Activated CD4-positive, alpha-beta T cell treated with anti-CD3 and anti-CD28 coated beads, Interleukin-10, Interleukin-2, amounts not matched to agents 100 ng/mL and 50 ng/mL, durations not matched to agents 16 hours and 8 hours (primary cell): ENCODE results near the gene ANXA3.

Source experiments
- DNase-seq: peaks from one replicate; pipeline ENCODE4 v3.0.0-alpha.2; 2020

ANXA3 gene

DNA sequence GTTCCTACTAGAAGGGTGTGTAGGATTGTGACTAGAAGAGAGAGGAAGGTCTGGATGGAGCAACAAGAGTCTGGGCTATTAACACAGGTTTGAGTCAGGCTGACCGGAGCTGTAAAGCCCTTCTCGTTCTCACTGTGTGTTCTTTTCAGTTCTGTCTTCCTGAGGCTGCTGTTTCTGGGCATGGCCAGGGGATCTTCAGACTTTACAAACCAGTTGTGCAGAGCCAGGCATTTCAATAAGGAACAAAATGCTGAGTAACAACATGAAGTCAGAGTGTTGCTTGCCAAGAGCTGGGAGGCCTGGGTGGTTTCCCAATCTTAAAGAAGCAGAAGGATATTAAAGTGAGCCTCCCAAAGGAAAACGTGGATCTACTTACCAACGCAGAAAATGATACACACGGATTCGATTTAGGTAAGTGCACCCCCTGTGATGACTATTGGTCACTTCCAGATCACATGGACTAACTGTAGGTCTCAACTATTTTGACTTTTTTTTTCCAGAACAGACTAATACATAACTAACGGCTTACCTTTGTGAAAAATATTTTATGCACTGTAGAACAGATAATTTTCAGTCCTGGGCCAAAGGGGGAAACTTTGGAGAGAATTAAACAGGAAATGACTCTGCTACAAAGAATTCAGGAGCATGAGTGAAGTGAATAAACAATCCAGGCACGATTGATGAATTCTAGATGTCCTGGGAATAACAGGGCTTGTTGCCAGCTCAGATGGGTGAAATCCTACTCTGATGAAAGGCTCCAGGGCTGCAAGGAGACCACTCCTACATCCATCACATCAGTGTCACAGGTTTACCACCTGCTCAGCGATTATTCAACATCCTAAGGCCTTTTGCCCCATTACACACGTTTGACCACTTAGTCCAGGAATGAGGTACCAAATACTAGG is 94.5 kb downstream of the ANXA3 start:
- no peak for DNase-seq

DNA sequence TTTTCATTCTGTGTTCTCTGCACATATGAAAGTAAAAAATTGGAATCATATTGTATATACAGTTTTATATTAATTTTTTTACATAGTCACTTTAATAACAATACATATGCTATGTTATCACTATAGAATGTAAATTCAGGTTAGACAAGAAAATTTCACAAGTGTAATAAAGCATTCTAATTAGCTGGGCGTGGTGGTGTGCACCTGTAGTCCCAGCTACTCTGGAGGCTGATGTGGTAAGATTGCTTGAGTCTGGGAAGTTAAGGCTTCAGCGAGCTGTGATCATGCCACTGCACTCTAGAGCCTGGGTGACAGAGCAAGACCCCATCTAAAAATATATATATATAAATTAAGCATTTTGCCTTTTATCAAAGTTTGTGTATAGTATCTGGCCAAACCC is 95.7 kb downstream of the ANXA3 start:
- DNase-seq: no peak

DNA sequence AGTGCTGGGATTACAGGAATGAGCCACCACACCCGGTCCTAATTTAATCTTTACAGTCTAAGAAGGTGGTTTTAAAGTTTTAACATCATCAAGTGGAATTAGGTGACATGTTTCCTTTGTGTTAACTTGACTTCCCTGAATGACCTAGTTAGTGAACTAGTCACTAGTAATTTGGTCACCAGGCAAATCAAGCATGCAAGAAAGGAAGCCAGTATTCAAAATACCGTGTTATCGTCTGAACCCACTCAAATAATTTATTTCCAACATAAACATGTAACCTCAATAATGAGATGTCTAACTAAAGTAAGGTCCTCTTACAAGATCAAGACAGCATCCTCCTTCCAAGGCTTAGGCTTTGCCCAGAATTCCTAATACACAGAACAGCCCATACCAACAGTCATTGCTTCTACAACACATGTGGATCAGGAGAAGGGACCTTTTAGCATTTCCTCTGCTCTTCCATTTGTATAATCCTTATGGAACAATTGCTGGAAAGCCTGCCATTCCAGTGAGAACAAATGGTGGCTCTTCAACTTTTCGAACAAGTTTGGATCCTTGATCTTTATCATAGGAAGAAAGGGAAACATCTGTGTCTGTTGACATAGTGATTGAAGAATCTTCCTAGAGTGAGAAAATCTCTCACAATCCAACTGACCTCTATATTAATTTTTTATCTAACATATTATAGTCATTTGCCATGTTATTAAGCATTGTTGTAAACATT is 97.2 kb downstream of the ANXA3 start:
- DNase-seq: no peak

DNA sequence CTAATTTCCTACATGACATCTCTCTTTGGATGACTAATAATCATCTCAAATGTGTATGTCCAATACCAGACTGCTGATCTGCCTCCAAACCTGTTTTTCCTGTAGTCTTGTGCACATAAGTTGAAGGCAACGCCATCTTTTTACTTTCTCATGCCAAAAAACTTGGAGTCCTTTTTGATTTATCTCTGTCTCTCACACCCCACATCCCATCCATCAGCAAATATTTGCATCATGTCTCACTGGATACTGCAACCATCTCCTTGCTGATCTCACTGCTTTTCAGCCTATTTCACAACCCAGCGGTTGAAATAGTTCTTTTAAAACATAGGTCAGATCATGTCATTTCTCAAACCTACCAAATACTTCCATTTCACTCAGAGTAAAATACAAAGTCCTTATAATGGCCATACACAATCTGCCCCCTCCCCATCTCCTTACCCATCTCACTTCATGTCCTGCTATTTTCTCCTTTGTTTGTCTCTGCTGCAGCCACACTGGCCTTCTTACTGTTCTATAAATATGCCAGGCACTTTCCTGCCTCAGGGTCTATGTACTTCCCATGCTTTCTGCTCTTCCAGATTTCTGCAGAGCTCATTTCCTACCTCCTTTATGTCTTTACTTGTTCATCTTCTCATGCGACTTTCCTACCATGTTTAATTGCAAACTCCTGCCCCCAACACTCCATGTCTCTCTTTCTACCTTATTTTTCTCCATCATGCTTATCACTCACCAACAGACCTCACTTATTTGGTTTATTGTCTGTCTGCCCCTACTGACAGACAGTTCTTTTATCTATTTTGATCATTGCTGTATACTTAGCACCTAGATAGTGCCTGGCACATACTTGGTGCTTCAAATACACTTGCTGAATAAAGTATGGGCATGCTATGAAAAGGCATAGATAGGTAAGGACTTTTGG is 98.8 kb downstream of the ANXA3 start:
- DNase-seq: no peak

DNA sequence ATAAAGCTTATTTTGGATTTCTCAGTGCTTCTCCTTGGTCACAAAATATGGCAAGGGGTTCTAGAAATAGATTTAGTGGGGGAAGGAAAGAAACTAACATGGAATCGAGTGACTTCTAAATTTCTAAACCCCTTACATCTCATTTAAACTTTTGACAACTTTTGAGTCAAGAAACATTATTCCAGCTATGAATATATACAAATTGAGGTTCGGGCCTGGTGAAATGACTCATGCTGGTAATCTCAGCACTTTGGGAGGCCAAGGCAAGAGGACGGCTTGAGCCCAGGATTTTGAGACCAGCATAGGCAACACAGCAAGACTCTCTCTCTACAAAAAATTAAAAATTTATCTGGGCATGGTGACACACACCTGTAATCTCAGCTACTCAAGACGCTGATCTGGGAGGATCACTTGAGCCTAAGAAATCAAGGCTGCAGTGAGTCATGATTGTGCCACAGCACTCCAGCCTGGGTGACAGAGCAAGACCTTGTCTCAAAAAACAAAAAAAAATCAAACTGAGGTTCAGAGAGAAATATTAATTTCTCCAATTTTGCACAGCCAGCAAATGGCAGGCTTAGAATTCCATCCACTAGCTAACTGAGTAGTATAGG is 99.8 kb downstream of the ANXA3 start:
- peak; percentile 28 for DNase-seq

DNA sequence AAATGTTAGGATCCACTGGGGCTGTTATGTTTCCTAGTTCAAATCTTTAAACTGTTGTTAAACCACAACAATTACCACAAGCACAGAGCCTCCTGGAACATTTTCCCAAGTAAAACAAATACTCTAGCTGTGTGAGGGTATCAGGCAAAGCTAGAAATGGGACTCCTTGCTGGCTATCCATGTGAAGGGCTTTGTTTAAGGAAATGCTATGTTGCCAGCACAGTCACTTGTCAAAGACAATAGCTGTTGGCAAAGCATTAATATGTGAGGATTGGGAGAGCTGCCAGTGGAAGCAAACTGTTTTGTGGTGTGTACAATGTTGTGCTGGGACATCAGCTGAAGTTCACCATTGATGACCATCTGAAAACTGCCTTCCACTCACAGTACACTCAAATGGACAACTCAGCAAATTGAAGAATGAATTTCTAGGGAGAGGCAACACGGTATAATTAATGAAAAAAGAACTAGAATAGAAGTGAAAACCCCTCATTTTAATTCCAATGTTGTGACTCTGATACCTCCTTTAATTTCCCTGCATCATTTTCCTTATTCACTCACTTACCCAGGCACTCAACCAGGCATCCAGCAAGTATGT is 100.8 kb downstream of the ANXA3 start:
- no peak for DNase-seq

DNA sequence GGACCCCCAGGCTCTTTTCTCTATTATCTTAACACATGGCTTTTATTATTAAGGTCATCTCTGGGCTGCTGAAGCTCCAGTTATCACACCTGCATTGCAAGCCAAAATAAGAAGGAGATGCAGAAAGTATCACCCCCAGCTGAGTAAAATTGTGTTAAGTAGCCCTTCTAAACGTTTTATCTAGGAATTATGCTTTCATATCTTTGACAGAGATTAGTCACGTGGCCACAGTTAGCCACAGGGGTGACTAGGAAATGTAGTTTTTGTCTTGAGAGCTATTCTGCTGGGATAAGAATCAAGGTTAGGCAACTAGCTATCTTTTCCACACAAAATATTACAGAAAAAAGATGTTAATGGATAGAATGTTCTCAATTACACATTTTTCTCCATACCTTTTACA is 102.1 kb downstream of the ANXA3 start:
- DNase-seq: peak; percentile 28

DNA sequence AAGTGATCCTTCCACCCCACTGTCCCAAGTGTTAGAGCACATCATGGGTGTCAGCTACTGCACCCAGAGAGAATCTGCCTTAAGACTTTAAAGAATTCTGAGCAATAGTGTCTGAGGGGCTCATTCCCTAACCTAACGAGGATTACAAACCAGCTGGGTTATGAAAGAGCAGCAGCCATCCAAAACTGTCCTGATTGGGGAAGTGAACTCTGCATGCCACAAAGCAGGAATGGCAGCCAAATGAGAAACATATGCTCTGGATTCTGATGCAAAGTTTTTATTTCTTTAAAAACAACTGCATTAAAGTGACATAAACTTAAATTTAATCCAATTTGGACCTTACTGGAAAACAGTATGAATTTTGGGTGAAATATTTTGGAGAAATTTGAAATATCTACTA is 103.2 kb downstream of the ANXA3 start:
- DNase-seq: no peak

DNA sequence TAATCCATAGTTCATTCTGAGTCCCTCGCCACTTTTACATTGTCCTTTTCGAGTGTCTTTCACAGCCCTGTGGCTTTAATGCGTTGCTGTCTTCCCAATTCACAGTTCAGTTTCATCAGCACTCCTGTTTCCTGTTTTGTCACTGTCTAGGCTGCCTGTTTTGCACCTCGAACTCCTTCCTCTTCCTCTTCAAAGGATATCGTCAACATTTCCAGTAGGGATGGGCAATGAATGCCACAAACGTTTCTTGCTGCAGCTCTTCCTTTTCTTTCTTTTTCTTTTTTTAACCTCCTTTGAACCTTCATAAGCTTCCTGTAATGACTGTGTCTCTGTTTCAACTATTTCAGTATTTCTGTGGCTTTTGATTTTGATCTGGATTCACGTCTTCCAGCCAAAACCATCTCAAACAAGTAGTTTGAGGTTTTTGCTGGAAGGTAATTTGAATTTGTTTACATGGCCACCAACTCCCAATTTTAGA is 105.4 kb downstream of the ANXA3 start:
- DNase-seq: peak; percentile 80

DNA sequence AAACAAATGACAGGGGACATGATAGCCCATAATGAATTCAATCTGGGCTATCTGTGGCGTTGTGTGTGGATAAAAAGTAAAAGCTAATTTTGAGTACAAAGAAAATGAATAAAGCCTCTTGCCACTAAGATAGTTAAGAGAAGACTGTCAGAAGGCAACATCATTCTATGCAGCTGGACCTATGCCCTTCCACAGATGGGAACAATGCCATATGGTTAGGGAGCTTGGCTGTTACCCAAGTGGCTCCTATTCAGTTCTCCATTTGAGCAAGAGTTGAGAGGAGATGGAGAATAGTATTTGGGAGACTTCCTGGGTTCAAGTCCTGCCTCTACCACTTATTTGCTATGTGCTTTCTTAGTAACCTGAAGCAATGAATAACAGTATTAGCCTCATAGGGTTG is 107.7 kb downstream of the ANXA3 start:
- DNase-seq: no peak

DNA sequence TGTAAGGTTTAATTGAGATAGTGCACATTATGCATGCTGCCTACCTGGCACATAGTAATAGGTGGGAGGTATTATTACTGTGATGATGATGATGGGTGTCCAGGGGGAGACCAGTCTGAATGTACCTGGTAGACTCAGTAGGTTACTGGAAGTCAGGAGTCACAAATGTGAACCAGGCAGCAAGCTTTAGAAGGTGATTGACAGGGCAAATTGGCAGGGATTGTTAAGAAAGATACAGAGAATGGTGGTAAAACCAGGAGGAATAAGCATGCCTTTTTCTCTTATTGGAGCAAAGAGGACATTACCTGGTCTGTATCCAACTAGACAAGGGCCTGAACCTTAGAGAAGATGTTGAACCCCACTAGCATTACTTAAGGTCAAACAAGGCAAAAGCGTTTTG is 108.1 kb downstream of the ANXA3 start:
- DNase-seq: no peak
